GM10248 (cell line): Measurements from ENCODE around the gene RBPJL.
"Not testable (repeated sequence)": the region's sequence is repeated elsewhere in the genome, so short reads cannot be mapped to it uniquely, and the experiment has no call there.

Experiments used
- CTCF ChIA-PET: fragments of 300-600 bp; sonication (Branson Sonifier 250); formaldehyde crosslinking; extraction: SDS; loops from one replicate; lab custom pipeline; 2021; ENCODE audit warnings: antibody characterized with exemption; lab: Yijun Ruan, JAX
- POLR2A ChIA-PET: fragments of 350-650 bp; sonication (Branson Sonifier 250); formaldehyde crosslinking; extraction: SDS; loops from one replicate; lab custom pipeline; 2020; ENCODE audit warnings: antibody characterized with exemption; lab: Yijun Ruan, JAX
- DNase-seq: peaks from one replicate; pipeline ENCODE4 v3.0.0; 2012; ENCODE audit errors: extremely low spot score
- CTCF ChIP-seq: IDR thresholded peaks from 2 replicates; pipeline ENCODE4 v1.5.1; 2012; ENCODE audit warnings: mild to moderate bottlenecking, low read depth; ENCODE audit errors: extremely low read depth, missing control alignments, control extremely low read depth

The RBPJL gene

GRCh38 chr20:45346851-45347250 is 40.2 kb downstream of the RBPJL start:
- POLR2A ChIA-PET = no interaction called here
- CTCF ChIA-PET = interaction anchor here (1.0 to 3.3 kb wide), 10 partner anchors 10 to 424 kb away, joined by 3 to 18 read pairs (median 6); partner anchors contain the start of gene SYS1
- no peak for DNase-seq
- TF ChIP-seq CTCF = no peak

GRCh38 chr20:45347297-45347935 is 40.8 kb downstream of the RBPJL start:
- ChIA-PET POLR2A (no interaction called here), CTCF (interaction anchor here (1.0 to 3.3 kb wide), 10 partner anchors 11 to 424 kb away, joined by 3 to 18 read pairs (median 5); partner anchors contain the start of gene SYS1)
- TF ChIP-seq CTCF = no peak
- DNase-seq = no peak

- TF ChIP-seq CTCF = no peak
- ChIA-PET CTCF (interaction anchor here (1.0 to 3.3 kb wide), 8 partner anchors 11 to 423 kb away, joined by 3 to 18 read pairs (median 4); partner anchors contain the start of gene SYS1), POLR2A (no interaction called here)
- DNase-seq = peak; percentile 43
Observed at GRCh38 chr20:45347936-45348778, 41.5 kb downstream of the RBPJL start, which contains the start of gene SDC4. SDC4 (minus strand) TSS chr20:45348424; CDS start chr20:45348384, 40 bp downstream.

- ChIA-PET CTCF (interaction anchor here (1.5 kb wide), 1 partner anchor 169 kb away, joined by 3 read pairs; no protein-coding TSS in a partner anchor), POLR2A (no interaction called here)
- no peak for TF ChIP-seq CTCF
- no peak for DNase-seq
Observed at GRCh38 chr20:45350217-45350616, 43.6 kb downstream of the RBPJL start.

- POLR2A ChIA-PET, DNase-seq: not testable (repeated sequence)
Observed at GRCh38 chr20:45350795-45351194, 44.2 kb downstream of the RBPJL start.

GRCh38 chr20:45352729-45353128 is 46.1 kb downstream of the RBPJL start:
- POLR2A ChIA-PET = no interaction called here
- no peak for TF ChIP-seq CTCF
- CTCF ChIA-PET = interaction anchor here (0.8 to 4.4 kb wide), 5 partner anchors 10 to 85 kb away, joined by 3 to 25 read pairs (median 4); partner anchors contain the start of gene SYS1
- no peak for DNase-seq

More at GRCh38 chr20:45350795-45351194, 44.2 kb downstream of the RBPJL start:
- CTCF ChIA-PET = interaction anchor here (1.4 to 2.8 kb wide), 3 partner anchors 12 to 168 kb away, joined by 3 to 18 read pairs (median 3); partner anchors contain the start of gene SYS1

- TF ChIP-seq CTCF = no peak
- ChIA-PET POLR2A (no interaction called here), CTCF (interaction anchor here (1.0 to 4.4 kb wide), 6 partner anchors 9 to 417 kb away, joined by 3 to 25 read pairs (median 4); partner anchors contain the start of gene SYS1)
- no peak for DNase-seq
Observed at GRCh38 chr20:45353746-45354145, 47.1 kb downstream of the RBPJL start.
